ENCODE measurements around the gene GEMIN7. TPM values are rescaled to one million over a fixed set of nuclear protein-coding genes. Genes with fewer than 3 reads are reported as not detected.

Gene GEMIN7
- total RNA-seq, 4 donors from 2014 or later: 8.8 to 30.3 (median 21.8) TPM

DNA sequence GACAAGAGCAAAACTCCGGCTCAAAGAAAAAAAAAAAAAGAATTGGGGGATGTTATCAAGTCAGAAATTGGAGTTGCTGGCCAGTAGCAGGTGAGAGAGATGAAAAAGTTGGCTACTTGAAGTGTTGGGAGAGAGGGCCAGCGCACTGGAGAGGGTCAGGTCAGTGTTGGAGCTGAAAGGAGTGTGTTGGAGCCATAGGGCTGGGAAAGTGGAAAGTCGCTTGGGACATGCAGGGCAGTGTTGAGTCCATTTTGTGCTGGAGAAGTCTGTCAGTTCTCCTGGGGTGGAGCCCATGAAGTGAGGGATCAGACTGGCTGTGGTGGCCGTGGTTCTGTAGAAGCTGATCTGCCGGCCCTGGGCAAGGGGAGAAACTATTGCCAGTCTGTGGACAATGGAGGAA, 15.6 kb downstream of the GEMIN7 start:
- Histone ChIP-seq H3K4me3 (no peak overlapping the region), H3K4me1 (peaks cover 0 to 75% (median 43%) of the 10 kb centered on the region in 4 donors), H3K27me3 (no peaks in the 10 kb centered on the region), H3K36me3 (peaks cover 0 to 13% (median 0%) of the 10 kb centered on the region in 3 donors), H3K9me3 (no peaks in the 10 kb centered on the region), H3K27ac (no peak overlapping the region)
- TF ChIP-seq EP300 (IDR thresholded peaks at IDR 0.05) (no peak), POLR2A (IDR thresholded peaks at IDR 0.05) (no peak), CTCF (IDR thresholded peaks at IDR 0.05) (no peak)
- no peak for DNase-seq (ENCODE audit: low spot score in 2 of 2)
- WGBS, 2 donors: 66 to 67% methylated on average over 5 of the region's 5 CpGs

DNA sequence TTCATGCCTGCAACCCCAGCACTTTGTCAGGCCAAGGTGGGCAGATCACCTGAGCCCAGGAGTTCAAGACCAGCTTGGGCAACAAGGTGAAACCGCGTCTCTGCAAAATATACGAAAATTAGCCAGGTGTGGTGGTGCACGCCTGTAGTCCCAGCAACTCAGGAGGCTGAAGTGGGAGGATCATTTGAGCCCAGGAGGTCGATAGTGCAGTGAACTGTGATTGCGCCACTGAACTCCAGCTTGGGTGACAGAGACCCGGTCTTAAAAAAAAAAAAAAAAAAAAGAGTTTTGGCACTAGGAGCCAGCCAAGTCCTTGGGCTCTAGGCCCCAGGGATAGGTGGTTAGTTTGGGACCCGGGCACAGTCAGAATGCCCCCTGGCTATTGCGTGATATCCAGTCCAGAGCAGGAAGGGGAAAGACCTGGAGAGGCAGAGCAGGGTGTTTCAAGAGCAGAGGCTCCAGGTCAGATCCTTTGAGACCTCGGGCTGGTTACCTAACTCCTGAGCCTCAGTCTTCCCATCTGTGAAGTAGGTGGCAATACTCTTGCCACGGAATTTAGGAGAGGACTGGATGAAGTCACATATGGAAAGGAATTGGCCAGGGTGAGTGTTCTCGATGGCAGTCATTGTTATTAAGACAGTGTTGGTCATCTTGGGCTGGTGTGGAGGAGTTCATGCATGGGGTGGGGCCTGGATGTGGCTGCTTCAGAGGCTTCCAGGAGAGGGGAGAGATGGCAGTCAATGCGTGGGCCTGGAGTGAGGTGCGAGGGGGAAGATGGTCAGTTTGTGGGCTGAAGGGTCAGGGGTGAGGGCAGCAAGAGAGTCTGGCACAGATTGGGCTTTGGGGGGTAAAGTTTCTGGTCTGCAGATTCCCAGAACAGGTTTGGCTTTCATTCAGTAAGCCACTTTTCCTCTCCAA, 16.7 kb downstream of the GEMIN7 start:
- H3K9me3 ChIP-seq: no peaks in the 10 kb centered on the region

GRCh38 chr19:45096700-45097099, 17.6 kb downstream of the GEMIN7 start:
- no peak for DNase-seq (ENCODE audit: low spot score in 2 of 2)
- peaks cover 0 to 10% (median 0%) of the 10 kb centered on the region in 3 donors for H3K36me3 ChIP-seq
- H3K9me3 ChIP-seq: no peaks in the 10 kb centered on the region
- H3K27me3 ChIP-seq: no peaks in the 10 kb centered on the region
- no peak overlapping the region for H3K27ac ChIP-seq
- 78 to 82% methylated on average over 7 of the region's 7 CpGs for WGBS, 2 donors
- no peak overlapping the region for H3K4me3 ChIP-seq
- no peak for TF ChIP-seq CTCF (IDR thresholded peaks at IDR 0.05)
- no peak for TF ChIP-seq POLR2A (IDR thresholded peaks at IDR 0.05)
- TF ChIP-seq EP300 (IDR thresholded peaks at IDR 0.05): no peak
- peaks cover 0 to 74% (median 35%) of the 10 kb centered on the region in 4 donors for H3K4me1 ChIP-seq

More for the DNA sequence above, 16.7 kb downstream of the GEMIN7 start:
- Histone ChIP-seq H3K4me3 (no peak overlapping the region), H3K36me3 (peaks cover 0 to 12% (median 0%) of the 10 kb centered on the region in 3 donors), H3K27ac (no peak overlapping the region), H3K27me3 (no peaks in the 10 kb centered on the region), H3K4me1 (peaks cover 0 to 79% (median 41%) of the 10 kb centered on the region in 4 donors)
- WGBS, 2 donors: 84 to 85% methylated on average over 14 of the region's 14 CpGs
- DNase-seq (ENCODE audit: low spot score in 2 of 2): no peak
- TF ChIP-seq POLR2A (IDR thresholded peaks at IDR 0.05) (no peak), EP300 (IDR thresholded peaks at IDR 0.05) (no peak), CTCF (IDR thresholded peaks at IDR 0.05) (no peak)

DNA sequence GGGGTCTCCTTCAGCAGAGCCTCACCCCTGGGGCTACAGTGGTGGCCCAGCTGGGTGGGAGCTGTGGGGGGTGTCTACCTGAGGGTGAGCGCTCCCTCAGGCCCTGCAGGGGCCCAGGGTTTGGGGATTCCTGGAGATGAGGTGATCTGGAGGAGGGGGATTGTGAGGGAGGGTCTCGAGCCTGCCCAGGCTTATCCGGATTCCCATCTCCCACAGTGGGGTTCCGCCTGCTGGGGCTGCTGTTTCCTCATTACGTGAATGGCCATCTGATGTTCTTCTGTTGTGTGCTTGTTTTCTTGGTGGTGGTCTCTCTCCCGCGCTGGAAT, 18.4 kb downstream of the GEMIN7 start:
- no peak for TF ChIP-seq CTCF (IDR thresholded peaks at IDR 0.05)
- TF ChIP-seq EP300 (IDR thresholded peaks at IDR 0.05): no peak
- no peak for TF ChIP-seq POLR2A (IDR thresholded peaks at IDR 0.05)
- Histone ChIP-seq H3K4me3 (no peak overlapping the region), H3K27me3 (no peaks in the 10 kb centered on the region), H3K36me3 (peaks cover 0 to 10% (median 0%) of the 10 kb centered on the region in 3 donors), H3K9me3 (no peaks in the 10 kb centered on the region), H3K4me1 (peaks cover 0 to 81% (median 34%) of the 10 kb centered on the region in 4 donors), H3K27ac (peak overlapping the region in 1 of 4 donors; percentile 56)
- WGBS, 2 donors: 74 to 85% methylated on average over 7 of the region's 7 CpGs
- no peak for DNase-seq (ENCODE audit: low spot score in 2 of 2)
